ENCODE results near the gene C3AR1.
"Not testable (repeated sequence)": the region's sequence is repeated elsewhere in the genome, so short reads cannot be mapped to it uniquely, and the experiment has no call there.

C3AR1 gene

DNA sequence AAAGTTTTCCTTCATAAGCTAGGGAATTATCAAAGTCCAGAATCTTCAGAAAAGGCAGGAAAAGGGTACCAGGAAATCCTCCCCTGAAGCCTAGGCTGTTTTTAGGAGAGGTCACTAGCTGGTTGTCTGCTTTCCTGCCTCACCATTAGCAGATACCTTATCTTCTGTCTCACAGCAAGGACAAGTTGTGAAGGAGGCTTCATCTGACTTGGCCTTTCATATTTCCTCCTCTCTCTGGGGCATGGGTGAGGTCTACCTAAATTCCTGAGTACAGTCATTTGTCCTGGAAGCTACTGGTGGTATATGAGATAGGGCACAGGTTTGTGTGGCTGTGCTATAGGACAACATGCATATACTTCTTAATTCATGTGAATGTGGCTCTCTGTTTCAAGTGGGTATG, 31.4 kb downstream of the C3AR1 start:
- peak overlapping the region; percentile 95 for H3K4me3 ChIP-seq (ENCODE audit: low read length)
- no peak overlapping the region for H3K9ac ChIP-seq (ENCODE audit: low read length)
- H3K27me3 ChIP-seq (ENCODE audit: control insufficient read depth, insufficient read depth, low read length): no peaks in the 10 kb centered on the region

DNA sequence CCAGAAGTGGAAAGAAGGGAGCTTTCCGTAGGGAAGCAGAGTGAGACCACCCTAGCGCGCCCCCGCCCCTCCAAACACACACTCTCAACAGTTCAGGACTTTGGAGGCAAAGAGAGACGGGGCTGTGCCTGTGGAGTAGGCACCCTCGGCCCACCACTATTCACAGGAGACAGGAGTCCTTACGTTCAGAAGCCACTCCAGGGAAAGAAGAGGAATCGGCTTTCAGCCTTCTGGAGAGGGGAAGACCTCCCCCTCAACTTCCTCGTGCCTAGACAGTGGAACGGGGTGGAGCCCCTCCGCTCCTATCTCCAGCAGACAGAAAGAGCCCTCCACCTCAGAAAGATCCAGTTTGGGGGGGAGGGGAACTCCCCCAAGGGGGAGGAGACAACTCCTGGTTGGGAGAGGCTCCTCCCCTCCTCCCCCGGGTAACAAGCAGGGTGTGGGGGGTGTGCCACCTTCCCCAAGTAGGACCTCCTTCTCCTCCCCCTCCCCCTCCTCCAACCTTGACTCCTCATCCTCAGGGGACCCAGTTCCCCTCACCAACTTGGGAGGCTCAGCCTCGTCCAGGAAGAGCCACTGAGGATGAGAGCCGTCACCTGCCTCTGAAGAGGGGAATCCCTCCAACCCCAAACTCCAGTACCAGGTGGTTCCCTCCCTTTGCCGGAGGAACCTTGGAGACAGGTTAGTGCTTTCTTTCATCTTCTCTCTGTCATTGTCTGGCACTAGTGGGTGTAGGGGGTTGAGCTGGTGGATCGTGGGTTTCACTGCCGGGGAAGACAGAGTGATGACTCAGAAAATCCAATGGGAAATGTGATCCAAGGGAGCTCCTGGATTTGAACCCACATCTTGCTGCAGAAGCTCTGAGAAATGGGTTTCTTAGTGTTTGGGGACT, 32.8 kb downstream of the C3AR1 start:
- H3K36me3 ChIP-seq (ENCODE audit: control insufficient read depth, insufficient read depth, low read length): no peaks in the 10 kb centered on the region
- H3K4me1 ChIP-seq (ENCODE audit: control insufficient read depth, insufficient read depth, low read length): peaks cover 36% of the 10 kb centered on the region

More for the DNA sequence above, 31.4 kb downstream of the C3AR1 start:
- Histone ChIP-seq H3K4me1 (ENCODE audit: control insufficient read depth, insufficient read depth, low read length) (peaks cover 47% of the 10 kb centered on the region), H3K36me3 (ENCODE audit: control insufficient read depth, insufficient read depth, low read length) (peaks cover under 1% of the 10 kb centered on the region), H3K27ac (ENCODE audit: low read depth, low read length) (no peak overlapping the region)

DNA sequence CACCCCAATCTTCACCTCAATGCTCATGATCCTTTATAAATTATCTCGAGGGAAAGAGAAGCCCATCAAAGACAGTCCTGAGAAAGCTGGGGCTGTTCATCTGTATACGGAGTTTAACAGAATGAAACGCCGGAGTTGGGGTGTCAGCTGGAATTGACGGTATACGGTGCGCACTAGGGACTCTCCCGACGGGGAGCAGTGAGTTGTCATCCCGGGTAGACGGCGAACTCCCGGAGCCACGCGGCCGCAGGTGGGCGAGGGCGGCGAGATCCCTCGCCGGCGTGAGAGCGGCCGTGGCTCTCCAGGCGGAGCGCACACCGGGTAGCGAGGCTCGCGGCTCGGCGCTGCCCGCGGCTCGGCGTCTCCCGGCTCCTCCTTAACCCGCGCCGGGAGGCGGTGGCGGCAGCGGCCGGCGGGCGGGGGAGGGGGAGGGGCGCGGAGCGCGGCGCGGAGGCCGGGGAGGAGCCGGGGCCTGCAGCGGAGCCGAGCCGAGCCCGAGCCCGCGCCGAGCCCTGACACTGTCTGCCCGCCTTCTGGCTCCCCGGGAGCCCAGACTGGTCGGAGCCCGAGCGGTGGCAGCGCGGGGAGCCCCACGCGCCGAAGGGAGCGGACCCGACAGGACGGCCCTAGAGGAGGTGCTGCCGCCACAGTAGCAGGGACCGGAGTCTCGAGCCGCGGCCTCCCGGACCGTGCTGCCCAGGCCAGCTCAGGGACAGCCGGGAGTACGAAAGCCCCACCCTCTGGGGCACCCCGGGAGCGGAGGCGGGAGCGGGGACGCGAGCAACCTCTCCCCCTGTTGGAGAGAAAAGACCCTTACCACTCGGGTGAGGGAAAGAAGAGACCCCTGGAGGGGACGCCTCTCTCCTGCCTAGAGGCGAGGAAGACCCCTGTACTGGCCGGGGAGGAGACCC, 33.7 kb downstream of the C3AR1 start, which contains the start of gene FOXJ2:
Gene FOXJ2, plus strand, starts transcription at position 475 of the 911 bp plus-strand sequence. CDS start 7,117 bp downstream, outside the sequence.
- no peaks in the 10 kb centered on the region for H3K36me3 ChIP-seq (ENCODE audit: control insufficient read depth, insufficient read depth, low read length)
- peaks cover 29% of the 10 kb centered on the region for H3K4me1 ChIP-seq (ENCODE audit: control insufficient read depth, insufficient read depth, low read length)
- H3K4me3 ChIP-seq (ENCODE audit: low read length): peak within 1 kb of the TSS; percentile 95
- H3K27ac ChIP-seq (ENCODE audit: low read depth, low read length): peak within 1 kb of the TSS; percentile 97
- no peaks in the 10 kb centered on the region for H3K27me3 ChIP-seq (ENCODE audit: control insufficient read depth, insufficient read depth, low read length)
- peak within 1 kb of the TSS; percentile 98 for H3K9ac ChIP-seq (ENCODE audit: low read length)

More for the DNA sequence above, 32.8 kb downstream of the C3AR1 start:
- H3K27ac ChIP-seq (ENCODE audit: low read depth, low read length): peak overlapping the region; percentile 97
- peak overlapping the region; percentile 95 for H3K4me3 ChIP-seq (ENCODE audit: low read length)
- no peaks in the 10 kb centered on the region for H3K27me3 ChIP-seq (ENCODE audit: control insufficient read depth, insufficient read depth, low read length)
- peak overlapping the region; percentile 98 for H3K9ac ChIP-seq (ENCODE audit: low read length)

DNA sequence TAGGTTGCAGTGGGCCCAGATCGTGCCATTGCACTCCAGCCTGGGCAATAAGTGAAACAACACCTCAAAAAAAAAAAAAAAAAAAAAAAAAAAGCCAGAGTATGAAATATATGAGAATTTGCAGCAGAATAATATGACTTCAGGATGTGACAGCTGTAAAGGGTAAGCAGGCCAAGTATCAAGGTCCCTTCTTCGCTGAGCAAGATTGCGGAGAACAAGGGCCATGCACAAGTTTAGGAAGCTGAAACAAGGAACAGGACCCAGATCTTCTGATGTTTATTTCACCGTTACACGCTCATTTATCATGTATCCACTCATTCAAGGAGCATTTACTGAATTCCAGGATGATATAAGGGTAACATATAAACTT, 34.3 kb downstream of the C3AR1 start:
- peaks cover 26% of the 10 kb centered on the region for H3K4me1 ChIP-seq (ENCODE audit: control insufficient read depth, insufficient read depth, low read length)
- peak overlapping the region; percentile 97 for H3K27ac ChIP-seq (ENCODE audit: low read depth, low read length)
- H3K9ac ChIP-seq (ENCODE audit: low read length): peak overlapping the region; percentile 59
- no peaks in the 10 kb centered on the region for H3K27me3 ChIP-seq (ENCODE audit: control insufficient read depth, insufficient read depth, low read length)
- no peaks in the 10 kb centered on the region for H3K36me3 ChIP-seq (ENCODE audit: control insufficient read depth, insufficient read depth, low read length)
- peak overlapping the region; percentile 64 for H3K4me3 ChIP-seq (ENCODE audit: low read length)

DNA sequence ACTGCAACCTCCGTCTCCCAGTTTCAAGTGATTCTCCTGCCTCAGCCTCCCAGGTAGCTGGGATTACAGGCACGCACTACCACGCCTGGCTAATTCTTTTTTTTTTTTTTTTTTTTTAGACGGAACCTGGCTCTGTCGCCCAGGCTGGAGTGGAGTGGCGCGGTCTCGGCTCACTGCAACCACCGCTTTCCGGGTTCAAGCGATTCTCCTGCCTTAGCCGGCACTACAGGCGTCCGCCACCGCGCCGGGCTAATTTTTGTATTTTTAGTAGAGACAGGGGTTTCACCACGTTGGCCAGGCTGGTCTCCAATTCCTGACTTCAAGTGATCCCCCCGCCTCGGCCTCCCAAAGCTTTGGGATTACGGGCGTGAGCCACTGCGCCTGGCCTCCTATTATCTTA, 35.1 kb downstream of the C3AR1 start:
- not testable (repeated sequence) for H3K9ac ChIP-seq (ENCODE audit: low read length); H3K4me3 ChIP-seq (ENCODE audit: low read length); H3K36me3 ChIP-seq (ENCODE audit: control insufficient read depth, insufficient read depth, low read length); H3K27me3 ChIP-seq (ENCODE audit: control insufficient read depth, insufficient read depth, low read length)
- H3K27ac ChIP-seq (ENCODE audit: low read depth, low read length): peak overlapping the region; percentile 97
- H3K4me1 ChIP-seq (ENCODE audit: control insufficient read depth, insufficient read depth, low read length): peaks cover 21% of the 10 kb centered on the region

DNA sequence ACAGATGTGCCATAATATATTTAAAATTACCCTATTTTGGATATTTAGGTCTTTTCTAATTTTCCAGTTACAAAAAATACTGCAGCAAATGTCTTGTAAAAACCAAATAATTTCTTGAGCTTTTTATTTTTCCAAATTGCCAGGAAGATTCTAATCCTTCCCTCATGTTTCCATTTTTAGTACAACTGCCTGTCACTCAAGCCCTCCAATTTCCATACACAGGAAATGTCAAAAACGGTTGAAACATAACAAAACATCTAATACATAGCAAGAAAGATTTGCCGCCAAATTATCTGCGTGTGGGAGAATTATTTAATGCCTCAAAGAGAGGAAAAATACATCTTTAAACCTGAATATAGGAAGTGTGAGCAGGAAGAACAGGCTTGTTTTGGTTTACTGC, 36.0 kb downstream of the C3AR1 start:
- Histone ChIP-seq H3K27ac (ENCODE audit: low read depth, low read length) (no peak overlapping the region), H3K27me3 (ENCODE audit: control insufficient read depth, insufficient read depth, low read length) (no peaks in the 10 kb centered on the region), H3K4me3 (ENCODE audit: low read length) (no peak overlapping the region), H3K9ac (ENCODE audit: low read length) (no peak overlapping the region), H3K36me3 (ENCODE audit: control insufficient read depth, insufficient read depth, low read length) (no peaks in the 10 kb centered on the region), H3K4me1 (ENCODE audit: control insufficient read depth, insufficient read depth, low read length) (peaks cover 16% of the 10 kb centered on the region)

DNA sequence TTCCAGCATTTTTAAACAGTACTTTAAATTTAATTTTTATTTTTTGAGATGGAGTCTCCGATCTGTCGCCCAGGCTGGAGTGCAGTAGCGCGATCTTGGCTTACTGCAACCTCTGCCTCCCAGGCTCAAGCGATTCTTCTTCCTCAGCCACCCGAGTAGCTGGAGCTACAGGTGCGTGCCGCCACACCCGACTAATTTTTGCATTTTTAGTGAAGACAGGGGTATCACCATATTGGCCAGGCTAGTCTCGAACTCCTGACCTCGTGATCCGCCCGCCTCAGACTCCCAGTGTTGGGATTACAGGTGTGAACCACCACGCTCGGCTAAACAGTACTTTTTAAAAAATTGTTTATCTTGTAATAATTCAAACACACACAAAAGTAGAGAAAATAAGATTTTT, 37.9 kb downstream of the C3AR1 start:
- no peaks in the 10 kb centered on the region for H3K27me3 ChIP-seq (ENCODE audit: control insufficient read depth, insufficient read depth, low read length)
- no peaks in the 10 kb centered on the region for H3K4me1 ChIP-seq (ENCODE audit: control insufficient read depth, insufficient read depth, low read length)
- no peak overlapping the region for H3K9ac ChIP-seq (ENCODE audit: low read length)
- no peak overlapping the region for H3K27ac ChIP-seq (ENCODE audit: low read depth, low read length)
- no peak overlapping the region for H3K4me3 ChIP-seq (ENCODE audit: low read length)
- H3K36me3 ChIP-seq (ENCODE audit: control insufficient read depth, insufficient read depth, low read length): no peaks in the 10 kb centered on the region

DNA sequence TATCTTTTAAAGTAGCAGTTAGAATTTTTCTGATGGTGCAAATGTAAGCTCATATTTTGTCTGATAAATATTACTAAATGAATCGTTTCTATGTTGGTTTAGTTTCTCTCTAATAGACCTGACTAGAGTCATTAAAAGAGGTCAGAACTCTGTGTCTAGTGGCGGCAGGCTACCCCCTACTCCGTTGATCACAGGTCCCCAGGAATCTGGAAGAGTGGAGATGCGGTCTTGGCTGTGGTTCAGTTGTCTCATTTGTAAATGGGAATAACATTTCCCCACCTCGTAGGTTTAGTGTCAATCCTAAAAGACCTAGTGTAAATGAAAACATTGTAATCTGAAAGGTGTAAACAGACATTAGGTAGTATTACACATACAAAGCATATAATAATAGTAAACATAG, 38.3 kb downstream of the C3AR1 start:
- no peak overlapping the region for H3K9ac ChIP-seq (ENCODE audit: low read length)
- no peak overlapping the region for H3K27ac ChIP-seq (ENCODE audit: low read depth, low read length)
- no peak overlapping the region for H3K4me3 ChIP-seq (ENCODE audit: low read length)

DNA sequence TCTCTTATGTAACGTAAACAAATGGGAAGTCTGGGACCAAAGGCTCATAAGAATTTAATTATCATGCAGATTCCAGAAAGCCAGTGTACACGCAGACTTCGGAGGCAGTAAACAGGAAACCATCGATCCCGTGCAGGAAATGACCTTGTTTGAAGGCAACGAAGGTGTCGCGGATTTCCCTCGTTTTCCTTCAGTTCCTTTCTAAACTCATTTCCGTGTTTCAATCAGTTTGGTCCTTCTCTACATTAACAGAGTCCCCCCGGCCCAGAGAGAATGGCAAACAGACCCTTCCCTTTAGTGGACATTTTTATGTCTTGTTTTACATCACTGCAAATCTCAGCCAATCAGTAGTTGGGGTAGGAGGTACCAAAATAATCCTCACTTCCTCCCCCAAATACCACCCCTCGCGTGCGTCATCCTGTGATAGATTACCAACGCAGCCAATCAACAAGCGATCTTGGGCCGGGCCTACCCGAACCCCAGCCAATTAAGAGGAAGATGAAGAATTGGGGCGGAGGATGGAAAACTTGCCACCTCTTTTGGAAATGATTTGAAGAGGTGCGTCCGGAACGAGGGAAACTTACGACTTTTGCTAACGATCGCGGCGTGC, 39.8 kb downstream of the C3AR1 start:
- Histone ChIP-seq H3K4me1 (ENCODE audit: control insufficient read depth, insufficient read depth, low read length) (no peaks in the 10 kb centered on the region), H3K4me3 (ENCODE audit: low read length) (peak overlapping the region; percentile 78), H3K9ac (ENCODE audit: low read length) (peak overlapping the region; percentile 77), H3K27ac (ENCODE audit: low read depth, low read length) (peak overlapping the region; percentile 100), H3K27me3 (ENCODE audit: control insufficient read depth, insufficient read depth, low read length) (no peaks in the 10 kb centered on the region), H3K36me3 (ENCODE audit: control insufficient read depth, insufficient read depth, low read length) (no peaks in the 10 kb centered on the region)

More for the DNA sequence above, 38.3 kb downstream of the C3AR1 start:
- H3K27me3 ChIP-seq (ENCODE audit: control insufficient read depth, insufficient read depth, low read length): no peaks in the 10 kb centered on the region
- no peaks in the 10 kb centered on the region for H3K36me3 ChIP-seq (ENCODE audit: control insufficient read depth, insufficient read depth, low read length)
- no peaks in the 10 kb centered on the region for H3K4me1 ChIP-seq (ENCODE audit: control insufficient read depth, insufficient read depth, low read length)

DNA sequence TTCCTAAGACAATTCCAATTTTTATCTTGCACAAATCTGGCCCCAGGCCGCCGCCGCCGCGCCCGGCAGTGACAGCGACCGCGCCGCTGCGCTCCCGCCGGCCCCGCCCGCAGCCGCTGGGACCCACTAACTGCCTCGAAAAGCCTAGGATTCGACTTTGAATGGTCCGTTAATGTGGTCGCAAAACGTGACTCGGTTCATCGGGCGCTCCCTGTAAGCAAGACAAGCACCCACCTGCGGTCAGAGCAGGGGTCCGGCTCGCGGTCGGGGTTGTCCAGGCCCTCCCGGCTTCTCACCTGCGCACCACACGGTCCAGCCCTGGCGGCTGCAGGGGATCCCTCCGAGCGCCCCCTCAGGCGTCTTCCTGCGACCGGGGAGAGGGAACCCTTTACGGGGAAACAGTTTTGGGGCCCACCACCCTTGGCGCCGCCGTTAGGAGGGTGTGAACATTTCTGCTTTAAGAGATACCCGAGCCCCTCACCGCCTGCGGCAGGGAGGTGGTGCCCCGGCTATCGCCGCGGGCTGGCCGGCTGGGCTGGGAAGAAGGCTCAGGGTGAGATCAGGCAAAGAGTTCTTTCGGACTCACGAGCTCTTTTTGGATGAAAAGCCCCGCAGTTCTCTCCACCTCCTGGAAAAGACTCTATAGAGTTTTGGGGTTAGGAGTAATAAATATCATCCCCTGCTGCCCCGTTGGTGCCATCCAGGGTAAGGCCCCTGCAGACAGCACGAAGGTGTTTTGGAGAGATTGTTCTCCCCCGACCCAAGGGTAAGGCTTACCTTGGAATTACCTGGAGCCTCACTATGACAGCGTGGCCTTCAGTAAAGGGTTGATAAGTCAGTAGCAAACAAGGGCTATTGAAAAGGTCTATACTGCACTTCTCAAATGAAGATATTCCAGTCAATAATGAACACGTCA, 47.2 kb downstream of the C3AR1 start:
- no peaks in the 10 kb centered on the region for H3K4me1 ChIP-seq (ENCODE audit: control insufficient read depth, insufficient read depth, low read length)
- no peak overlapping the region for H3K27ac ChIP-seq (ENCODE audit: low read depth, low read length)
- H3K4me3 ChIP-seq (ENCODE audit: low read length): peak overlapping the region; percentile 36
- H3K9ac ChIP-seq (ENCODE audit: low read length): no peak overlapping the region
- H3K27me3 ChIP-seq (ENCODE audit: control insufficient read depth, insufficient read depth, low read length): peaks cover 3% of the 10 kb centered on the region
- H3K36me3 ChIP-seq (ENCODE audit: control insufficient read depth, insufficient read depth, low read length): no peaks in the 10 kb centered on the region

DNA sequence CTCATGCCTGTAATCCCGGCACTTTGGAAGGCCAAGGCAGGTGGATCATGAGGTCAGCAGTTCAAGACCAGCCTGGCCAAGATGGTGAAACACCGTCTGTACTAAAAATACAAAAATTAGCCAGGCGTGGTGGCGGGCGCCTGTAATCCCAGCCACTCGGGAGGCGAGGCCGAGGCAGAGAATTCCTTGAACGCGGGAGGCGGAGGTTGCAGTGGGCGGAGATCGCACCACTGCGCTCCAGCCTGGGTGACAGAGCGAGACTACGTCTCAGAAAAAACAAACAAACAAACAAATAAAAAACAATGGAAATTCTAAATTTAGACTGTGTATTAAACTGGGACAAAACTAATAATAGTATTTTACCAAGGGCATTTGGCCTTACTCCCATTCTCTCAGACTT, 47.9 kb downstream of the C3AR1 start:
- not testable (repeated sequence) for H3K4me3 ChIP-seq (ENCODE audit: low read length); H3K27me3 ChIP-seq (ENCODE audit: control insufficient read depth, insufficient read depth, low read length); H3K9ac ChIP-seq (ENCODE audit: low read length); H3K4me1 ChIP-seq (ENCODE audit: control insufficient read depth, insufficient read depth, low read length); H3K27ac ChIP-seq (ENCODE audit: low read depth, low read length); H3K36me3 ChIP-seq (ENCODE audit: control insufficient read depth, insufficient read depth, low read length)

Data from rectal smooth muscle tissue (tissue), 1 donor.